HEK293 (cell line): ENCODE data around the gene KLHDC7B.

Experiments used
- CTCF ChIA-PET: fragments of 350-600 bp; formaldehyde crosslinking; extraction: SDS; loops from one replicate; lab custom pipeline; 2021; ENCODE audit warnings: antibody characterized with exemption; lab: Yijun Ruan, JAX
- POLR2A ChIA-PET: fragments of 300-600 bp; formaldehyde crosslinking; extraction: SDS; loops from one replicate; lab custom pipeline; 2020; ENCODE audit warnings: antibody characterized with exemption, inconsistent platforms; lab: Yijun Ruan, JAX
- H3K27ac ChIP-seq: fragments of 200-500 bp; sonication (Bioruptor generic); 2 replicates; pipeline ENCODE4 v1.5.1; 2014; ENCODE audit warnings: low read depth, low read length, control low read depth, inconsistent platforms; ENCODE audit errors: extremely low read depth
- H3K36me3 ChIP-seq, 2 experiments: fragments of 200-500 bp in 1 of 2; sonication (Bioruptor generic) in 1 of 2; 1 replicate in 1 of 2; 2 replicates in 1 of 2; pipeline ENCODE4 v1.5.1; 2014 to 2017; ENCODE audit warnings: inconsistent platforms in 2 of 2, low read length in 2 of 2; ENCODE audit not compliant: control insufficient read depth in 2 of 2, insufficient read depth in 1 of 2
- H3K4me1 ChIP-seq: fragments of 200-500 bp; sonication (Bioruptor generic); 2 replicates; pipeline ENCODE4 v1.5.1; 2014; ENCODE audit warnings: mild to moderate bottlenecking, low read length, inconsistent platforms; ENCODE audit not compliant: control insufficient read depth, insufficient read depth
- H3K4me3 ChIP-seq: 2 replicates; pipeline ENCODE4 v1.5.1; 2011; ENCODE audit warnings: low read depth, mild to moderate bottlenecking, control low read depth, low read length, moderate library complexity
- H3K9me3 ChIP-seq: fragments of 200-500 bp; sonication (Bioruptor generic); 2 replicates; pipeline ENCODE4 v1.5.1; 2014; ENCODE audit warnings: low read depth, low read length, inconsistent platforms; ENCODE audit not compliant: control insufficient read depth, insufficient read depth
- KLF1 ChIP-seq: fragments of 450-650 bp; formaldehyde crosslinking; IDR thresholded peaks from 2 replicates; pipeline ENCODE4 v1.5.1; 2016; ENCODE audit warnings: missing biosample characterization, missing genetic modification characterization
- KLF8 ChIP-seq: fragments of 450-650 bp; formaldehyde crosslinking; IDR thresholded peaks from 2 replicates; pipeline ENCODE4 v1.5.1; 2016; ENCODE audit warnings: missing biosample characterization, missing genetic modification characterization
- REPIN1 ChIP-seq: fragments of 450-650 bp; formaldehyde crosslinking; IDR thresholded peaks from 2 replicates; pipeline ENCODE4 v1.5.1; 2017; ENCODE audit warnings: missing biosample characterization, missing genetic modification characterization, low read depth
- SALL2 ChIP-seq: fragments of 450-650 bp; formaldehyde crosslinking; IDR thresholded peaks from 2 replicates; pipeline ENCODE4 v1.5.0; 2017; ENCODE audit warnings: missing biosample characterization, mild to moderate bottlenecking, missing genetic modification characterization, borderline replicate concordance
- WT1 ChIP-seq: fragments of 450-650 bp; formaldehyde crosslinking; IDR thresholded peaks from 2 replicates; pipeline ENCODE4 v1.5.1; 2016; ENCODE audit warnings: missing biosample characterization, missing genetic modification characterization
- ZNF121 ChIP-seq: fragments of 450-650 bp; formaldehyde crosslinking; IDR thresholded peaks from 2 replicates; pipeline ENCODE4 v1.5.1; 2016; ENCODE audit warnings: missing biosample characterization, missing genetic modification characterization
- ZNF155 ChIP-seq: fragments of 450-650 bp; formaldehyde crosslinking; IDR thresholded peaks from 2 replicates; pipeline ENCODE4 v1.5.1; 2016; ENCODE audit warnings: missing biosample characterization, missing genetic modification characterization
- ZNF169 ChIP-seq: fragments of 450-650 bp; formaldehyde crosslinking; IDR thresholded peaks from 2 replicates; pipeline ENCODE4 v1.5.1; 2016; ENCODE audit warnings: missing biosample characterization, missing genetic modification characterization
- ZNF354C ChIP-seq: fragments of 450-650 bp; formaldehyde crosslinking; IDR thresholded peaks from 2 replicates; pipeline ENCODE4 v1.5.1; 2016; ENCODE audit warnings: missing biosample characterization, missing genetic modification characterization, low read depth, borderline replicate concordance
- ZNF555 ChIP-seq: fragments of 450-650 bp; formaldehyde crosslinking; conservative IDR thresholded peaks from 2 replicates; pipeline ENCODE4 v1.5.1; 2017; ENCODE audit warnings: missing biosample characterization, mild to moderate bottlenecking, missing genetic modification characterization, inconsistent platforms
- ZNF596 ChIP-seq: fragments of 450-650 bp; IDR thresholded peaks from 2 replicates; pipeline ENCODE4 v1.5.0; 2018; ENCODE audit warnings: missing biosample characterization, mild to moderate bottlenecking, missing genetic modification characterization, moderate library complexity
- ZNF623 ChIP-seq: fragments of 450-650 bp; formaldehyde crosslinking; IDR thresholded peaks from 2 replicates; pipeline ENCODE4 v1.5.1; 2016; ENCODE audit warnings: missing biosample characterization, missing genetic modification characterization
- ZNF658 ChIP-seq: fragments of 450-650 bp; formaldehyde crosslinking; IDR thresholded peaks from 2 replicates; pipeline ENCODE4; 2016; ENCODE audit warnings: missing biosample characterization, missing genetic modification characterization
- ZNF843 ChIP-seq: fragments of 450-650 bp; formaldehyde crosslinking; IDR thresholded peaks from 2 replicates; pipeline ENCODE4 v1.5.1; 2016; ENCODE audit warnings: missing biosample characterization, missing genetic modification characterization
- TF ChIP-seq, protein P1 (sequence below): fragments of 450-650 bp; formaldehyde crosslinking; IDR thresholded peaks from 2 replicates; pipeline ENCODE4 v1.5.1; 2016; ENCODE audit warnings: missing biosample characterization, missing genetic modification characterization, low read depth
- TF ChIP-seq, protein P2 (sequence below): fragments of 450-650 bp; formaldehyde crosslinking; IDR thresholded peaks from 2 replicates; pipeline ENCODE4 v1.5.1; 2016; ENCODE audit warnings: missing biosample characterization, missing genetic modification characterization
- TF ChIP-seq, protein P3 (sequence below): fragments of 450-650 bp; formaldehyde crosslinking; IDR thresholded peaks from 2 replicates; pipeline ENCODE4 v1.5.1; 2017; ENCODE audit warnings: missing biosample characterization, missing genetic modification characterization
- TF ChIP-seq, protein P4 (sequence below): fragments of 450-650 bp; IDR thresholded peaks from 2 replicates; pipeline ENCODE4 v1.5.1; 2018; ENCODE audit warnings: missing biosample characterization, missing genetic modification characterization

The KLHDC7B gene

DNA sequence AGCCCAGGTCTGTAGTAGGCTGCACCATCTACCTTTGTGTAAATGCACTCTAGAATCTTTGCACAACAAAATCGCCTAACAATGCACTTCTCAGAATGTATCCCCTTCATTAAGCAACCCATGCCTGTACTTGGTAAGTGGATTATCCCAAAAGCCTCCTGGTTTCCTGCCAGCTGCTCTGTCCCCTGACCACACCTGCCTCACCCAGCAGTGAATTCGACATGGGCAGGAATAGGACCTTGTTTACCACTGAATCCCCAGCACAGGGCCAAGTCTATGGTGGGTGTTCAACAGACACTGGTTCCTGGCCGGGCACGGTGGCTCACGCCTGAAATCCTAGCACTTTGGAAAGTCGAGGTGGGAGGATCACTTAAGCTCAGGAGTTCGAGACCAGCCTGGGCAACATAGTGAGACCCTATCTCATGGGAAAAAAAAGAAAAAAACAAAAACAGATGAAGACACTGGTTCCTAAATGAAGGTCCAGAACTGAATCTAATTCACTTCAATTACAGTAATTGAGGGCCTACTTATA is 22.1 kb downstream of the KLHDC7B start:
- H3K4me3 ChIP-seq, result no peak overlapping the region
- TF ChIP-seq KLF8 (tag by site-specific recombination) (no peak), ZNF596 (tag by site-specific recombination) (no peak), ZNF121 (tag by site-specific recombination) (peak; percentile 86)
- H3K4me1 ChIP-seq, result 0 out of 2 replicates have a peak, but pooled peaks cover 2% of the 10 kb centered on the region
- no peaks in the 10 kb centered on the region for H3K9me3 ChIP-seq
- POLR2A ChIA-PET, result no interaction called here
- H3K27ac ChIP-seq, result no peak overlapping the region
- H3K36me3 ChIP-seq, result peaks cover 32 to 54% of the 10 kb centered on the region in 2 experiments
- CTCF ChIA-PET, result no interaction called here

DNA sequence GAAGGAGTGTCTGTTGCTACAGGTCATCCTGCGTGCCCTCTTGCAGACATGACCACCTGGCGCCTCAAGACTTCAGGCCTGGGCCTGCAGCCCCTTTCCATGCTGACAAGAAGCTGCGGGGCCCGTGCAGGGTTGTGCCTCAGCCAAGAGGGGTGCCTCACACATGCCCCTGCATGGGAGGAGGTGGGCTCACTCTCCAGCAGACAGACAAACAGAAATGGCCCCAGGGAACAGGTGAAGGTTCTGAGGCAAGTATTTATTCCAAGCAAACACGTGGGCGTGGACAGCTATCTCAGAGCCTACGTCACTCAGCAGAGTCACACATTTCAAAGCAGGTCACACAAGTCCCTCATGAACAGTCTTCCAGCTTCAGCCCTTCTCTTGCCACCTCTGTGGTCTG is 22.9 kb downstream of the KLHDC7B start:
- Histone ChIP-seq H3K9me3 (no peaks in the 10 kb centered on the region), H3K4me1 (no peaks in the 10 kb centered on the region), H3K36me3 (peaks cover 34 to 63% of the 10 kb centered on the region in 2 experiments), H3K4me3 (no peak overlapping the region), H3K27ac (no peak overlapping the region)
- TF ChIP-seq WT1 (tag by site-specific recombination) (no peak), ZNF155 (tag by site-specific recombination) (no peak), ZNF169 (tag by site-specific recombination) (no peak), ZNF843 (tag by site-specific recombination) (no peak), ZNF555 (tag by site-specific recombination) (no peak), ZNF354C (no peak), ZNF596 (tag by site-specific recombination) (no peak), REPIN1 (tag by site-specific recombination) (no peak), ZNF658 (no peak), KLF1 (tag by site-specific recombination) (no peak), ZNF623 (tag by site-specific recombination) (no peak), SALL2 (no peak)
- TF ChIP-seq, protein P1, sequence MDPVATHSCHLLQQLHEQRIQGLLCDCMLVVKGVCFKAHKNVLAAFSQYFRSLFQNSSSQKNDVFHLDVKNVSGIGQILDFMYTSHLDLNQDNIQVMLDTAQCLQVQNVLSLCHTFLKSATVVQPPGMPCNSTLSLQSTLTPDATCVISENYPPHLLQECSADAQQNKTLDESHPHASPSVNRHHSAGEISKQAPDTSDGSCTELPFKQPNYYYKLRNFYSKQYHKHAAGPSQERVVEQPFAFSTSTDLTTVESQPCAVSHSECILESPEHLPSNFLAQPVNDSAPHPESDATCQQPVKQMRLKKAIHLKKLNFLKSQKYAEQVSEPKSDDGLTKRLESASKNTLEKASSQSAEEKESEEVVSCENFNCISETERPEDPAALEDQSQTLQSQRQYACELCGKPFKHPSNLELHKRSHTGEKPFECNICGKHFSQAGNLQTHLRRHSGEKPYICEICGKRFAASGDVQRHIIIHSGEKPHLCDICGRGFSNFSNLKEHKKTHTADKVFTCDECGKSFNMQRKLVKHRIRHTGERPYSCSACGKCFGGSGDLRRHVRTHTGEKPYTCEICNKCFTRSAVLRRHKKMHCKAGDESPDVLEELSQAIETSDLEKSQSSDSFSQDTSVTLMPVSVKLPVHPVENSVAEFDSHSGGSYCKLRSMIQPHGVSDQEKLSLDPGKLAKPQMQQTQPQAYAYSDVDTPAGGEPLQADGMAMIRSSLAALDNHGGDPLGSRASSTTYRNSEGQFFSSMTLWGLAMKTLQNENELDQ (tag by site-specific recombination), result no peak
- TF ChIP-seq, protein P2, sequence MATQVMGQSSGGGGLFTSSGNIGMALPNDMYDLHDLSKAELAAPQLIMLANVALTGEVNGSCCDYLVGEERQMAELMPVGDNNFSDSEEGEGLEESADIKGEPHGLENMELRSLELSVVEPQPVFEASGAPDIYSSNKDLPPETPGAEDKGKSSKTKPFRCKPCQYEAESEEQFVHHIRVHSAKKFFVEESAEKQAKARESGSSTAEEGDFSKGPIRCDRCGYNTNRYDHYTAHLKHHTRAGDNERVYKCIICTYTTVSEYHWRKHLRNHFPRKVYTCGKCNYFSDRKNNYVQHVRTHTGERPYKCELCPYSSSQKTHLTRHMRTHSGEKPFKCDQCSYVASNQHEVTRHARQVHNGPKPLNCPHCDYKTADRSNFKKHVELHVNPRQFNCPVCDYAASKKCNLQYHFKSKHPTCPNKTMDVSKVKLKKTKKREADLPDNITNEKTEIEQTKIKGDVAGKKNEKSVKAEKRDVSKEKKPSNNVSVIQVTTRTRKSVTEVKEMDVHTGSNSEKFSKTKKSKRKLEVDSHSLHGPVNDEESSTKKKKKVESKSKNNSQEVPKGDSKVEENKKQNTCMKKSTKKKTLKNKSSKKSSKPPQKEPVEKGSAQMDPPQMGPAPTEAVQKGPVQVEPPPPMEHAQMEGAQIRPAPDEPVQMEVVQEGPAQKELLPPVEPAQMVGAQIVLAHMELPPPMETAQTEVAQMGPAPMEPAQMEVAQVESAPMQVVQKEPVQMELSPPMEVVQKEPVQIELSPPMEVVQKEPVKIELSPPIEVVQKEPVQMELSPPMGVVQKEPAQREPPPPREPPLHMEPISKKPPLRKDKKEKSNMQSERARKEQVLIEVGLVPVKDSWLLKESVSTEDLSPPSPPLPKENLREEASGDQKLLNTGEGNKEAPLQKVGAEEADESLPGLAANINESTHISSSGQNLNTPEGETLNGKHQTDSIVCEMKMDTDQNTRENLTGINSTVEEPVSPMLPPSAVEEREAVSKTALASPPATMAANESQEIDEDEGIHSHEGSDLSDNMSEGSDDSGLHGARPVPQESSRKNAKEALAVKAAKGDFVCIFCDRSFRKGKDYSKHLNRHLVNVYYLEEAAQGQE (tag by site-specific recombination), result no peak
- TF ChIP-seq, protein P3, sequence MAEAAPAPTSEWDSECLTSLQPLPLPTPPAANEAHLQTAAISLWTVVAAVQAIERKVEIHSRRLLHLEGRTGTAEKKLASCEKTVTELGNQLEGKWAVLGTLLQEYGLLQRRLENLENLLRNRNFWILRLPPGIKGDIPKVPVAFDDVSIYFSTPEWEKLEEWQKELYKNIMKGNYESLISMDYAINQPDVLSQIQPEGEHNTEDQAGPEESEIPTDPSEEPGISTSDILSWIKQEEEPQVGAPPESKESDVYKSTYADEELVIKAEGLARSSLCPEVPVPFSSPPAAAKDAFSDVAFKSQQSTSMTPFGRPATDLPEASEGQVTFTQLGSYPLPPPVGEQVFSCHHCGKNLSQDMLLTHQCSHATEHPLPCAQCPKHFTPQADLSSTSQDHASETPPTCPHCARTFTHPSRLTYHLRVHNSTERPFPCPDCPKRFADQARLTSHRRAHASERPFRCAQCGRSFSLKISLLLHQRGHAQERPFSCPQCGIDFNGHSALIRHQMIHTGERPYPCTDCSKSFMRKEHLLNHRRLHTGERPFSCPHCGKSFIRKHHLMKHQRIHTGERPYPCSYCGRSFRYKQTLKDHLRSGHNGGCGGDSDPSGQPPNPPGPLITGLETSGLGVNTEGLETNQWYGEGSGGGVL (tag by site-specific recombination), result no peak
- TF ChIP-seq, protein P4, sequence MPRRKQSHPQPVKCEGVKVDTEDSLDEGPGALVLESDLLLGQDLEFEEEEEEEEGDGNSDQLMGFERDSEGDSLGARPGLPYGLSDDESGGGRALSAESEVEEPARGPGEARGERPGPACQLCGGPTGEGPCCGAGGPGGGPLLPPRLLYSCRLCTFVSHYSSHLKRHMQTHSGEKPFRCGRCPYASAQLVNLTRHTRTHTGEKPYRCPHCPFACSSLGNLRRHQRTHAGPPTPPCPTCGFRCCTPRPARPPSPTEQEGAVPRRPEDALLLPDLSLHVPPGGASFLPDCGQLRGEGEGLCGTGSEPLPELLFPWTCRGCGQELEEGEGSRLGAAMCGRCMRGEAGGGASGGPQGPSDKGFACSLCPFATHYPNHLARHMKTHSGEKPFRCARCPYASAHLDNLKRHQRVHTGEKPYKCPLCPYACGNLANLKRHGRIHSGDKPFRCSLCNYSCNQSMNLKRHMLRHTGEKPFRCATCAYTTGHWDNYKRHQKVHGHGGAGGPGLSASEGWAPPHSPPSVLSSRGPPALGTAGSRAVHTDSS, result no peak
- ChIA-PET CTCF (interaction anchor here (0.7 kb wide), 1 partner anchor 786 kb away, joined by 5 read pairs; no protein-coding TSS in a partner anchor), POLR2A (interaction anchor here (1.8 kb wide), 1 partner anchor 43 kb away, joined by 8 read pairs; the partner anchor contains the start of gene SCO2)
